ENCODE results near the gene BPTF.
A peak's percentile ranks its signal among the peaks of the same experiment; 100 is the strongest.
"Not testable (repeated sequence)": the region's sequence is repeated elsewhere in the genome, so short reads cannot be mapped to it uniquely, and the experiment has no call there.

BPTF gene

GRCh38 chr17:68019336-68019674, 194.0 kb downstream of the BPTF start:
- DNase-seq: no peak

GRCh38 chr17:68019675-68020408, 194.5 kb downstream of the BPTF start:
- peak; percentile 92 for DNase-seq

GRCh38 chr17:68020409-68020756, 195.1 kb downstream of the BPTF start:
- no peak for DNase-seq

- DNase-seq: not testable (repeated sequence)
Observed at GRCh38 chr17:68020791-68021190, 195.5 kb downstream of the BPTF start.

- DNase-seq: no peak
Observed at GRCh38 chr17:68021963-68022362, 196.7 kb downstream of the BPTF start.

- DNase-seq: not testable (repeated sequence)
Observed at GRCh38 chr17:68022547-68022946, 197.2 kb downstream of the BPTF start.

- DNase-seq: no peak
Observed at GRCh38 chr17:68029512-68030215, 204.4 kb downstream of the BPTF start.

Measured in NCI-H526 treated with DMSO at 0.1 percent for 48 hours (cell line).